ENCODE results near the gene OGFOD3. TPM values are rescaled to one million over a fixed set of nuclear protein-coding genes. Genes with fewer than 3 reads are reported as not detected.

The OGFOD3 gene
- total RNA-seq, 1 donor from 2014 or later: 15.7 TPM

GRCh38 chr17:82386881-82387704 lies 31.3 kb downstream of the OGFOD3 start:
- Mint-ChIP-seq H3K4me3 (ENCODE audit: unreplicated experiment) (no peak overlapping the region), H3K36me3 (ENCODE audit: low read depth, unreplicated experiment) (no peaks in the 10 kb centered on the region), H3K9me3 (ENCODE audit: unreplicated experiment) (no peaks in the 10 kb centered on the region), H3K27me3 (ENCODE audit: unreplicated experiment) (peaks cover 5% of the 10 kb centered on the region), H3K27ac (ENCODE audit: unreplicated experiment) (no peak overlapping the region), H3K4me1 (ENCODE audit: unreplicated experiment) (no peaks in the 10 kb centered on the region)
- no peak for DNase-seq (ENCODE audit: low spot score)
- TF ChIP-seq, protein P1, sequence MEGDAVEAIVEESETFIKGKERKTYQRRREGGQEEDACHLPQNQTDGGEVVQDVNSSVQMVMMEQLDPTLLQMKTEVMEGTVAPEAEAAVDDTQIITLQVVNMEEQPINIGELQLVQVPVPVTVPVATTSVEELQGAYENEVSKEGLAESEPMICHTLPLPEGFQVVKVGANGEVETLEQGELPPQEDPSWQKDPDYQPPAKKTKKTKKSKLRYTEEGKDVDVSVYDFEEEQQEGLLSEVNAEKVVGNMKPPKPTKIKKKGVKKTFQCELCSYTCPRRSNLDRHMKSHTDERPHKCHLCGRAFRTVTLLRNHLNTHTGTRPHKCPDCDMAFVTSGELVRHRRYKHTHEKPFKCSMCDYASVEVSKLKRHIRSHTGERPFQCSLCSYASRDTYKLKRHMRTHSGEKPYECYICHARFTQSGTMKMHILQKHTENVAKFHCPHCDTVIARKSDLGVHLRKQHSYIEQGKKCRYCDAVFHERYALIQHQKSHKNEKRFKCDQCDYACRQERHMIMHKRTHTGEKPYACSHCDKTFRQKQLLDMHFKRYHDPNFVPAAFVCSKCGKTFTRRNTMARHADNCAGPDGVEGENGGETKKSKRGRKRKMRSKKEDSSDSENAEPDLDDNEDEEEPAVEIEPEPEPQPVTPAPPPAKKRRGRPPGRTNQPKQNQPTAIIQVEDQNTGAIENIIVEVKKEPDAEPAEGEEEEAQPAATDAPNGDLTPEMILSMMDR (IDR thresholded peaks at IDR 0.05; ENCODE audit: unreplicated experiment): no peak

GRCh38 chr17:82386255-82386831 lies 32.0 kb downstream of the OGFOD3 start:
- no peak for DNase-seq (ENCODE audit: low spot score)
- Mint-ChIP-seq H3K4me1 (ENCODE audit: unreplicated experiment) (no peaks in the 10 kb centered on the region), H3K4me3 (ENCODE audit: unreplicated experiment) (no peak overlapping the region), H3K9me3 (ENCODE audit: unreplicated experiment) (no peaks in the 10 kb centered on the region), H3K36me3 (ENCODE audit: low read depth, unreplicated experiment) (no peaks in the 10 kb centered on the region), H3K27ac (ENCODE audit: unreplicated experiment) (no peak overlapping the region), H3K27me3 (ENCODE audit: unreplicated experiment) (peaks cover 5% of the 10 kb centered on the region)
- TF ChIP-seq, protein P1 (IDR thresholded peaks at IDR 0.05; ENCODE audit: unreplicated experiment): no peak

GRCh38 chr17:82385559-82386254 lies 32.7 kb downstream of the OGFOD3 start:
- Mint-ChIP-seq H3K9me3 (ENCODE audit: unreplicated experiment) (no peaks in the 10 kb centered on the region), H3K27ac (ENCODE audit: unreplicated experiment) (no peak overlapping the region), H3K36me3 (ENCODE audit: low read depth, unreplicated experiment) (no peaks in the 10 kb centered on the region), H3K27me3 (ENCODE audit: unreplicated experiment) (peaks cover 5% of the 10 kb centered on the region), H3K4me3 (ENCODE audit: unreplicated experiment) (no peak overlapping the region), H3K4me1 (ENCODE audit: unreplicated experiment) (no peaks in the 10 kb centered on the region)
- no peak for DNase-seq (ENCODE audit: low spot score)
- TF ChIP-seq, protein P1 (IDR thresholded peaks at IDR 0.05; ENCODE audit: unreplicated experiment): no peak

GRCh38 chr17:82384730-82385481 lies 33.5 kb downstream of the OGFOD3 start:
- Mint-ChIP-seq H3K27me3 (ENCODE audit: unreplicated experiment) (peaks cover 4% of the 10 kb centered on the region), H3K36me3 (ENCODE audit: low read depth, unreplicated experiment) (no peaks in the 10 kb centered on the region), H3K27ac (ENCODE audit: unreplicated experiment) (no peak overlapping the region), H3K4me1 (ENCODE audit: unreplicated experiment) (no peaks in the 10 kb centered on the region), H3K4me3 (ENCODE audit: unreplicated experiment) (no peak overlapping the region), H3K9me3 (ENCODE audit: unreplicated experiment) (no peaks in the 10 kb centered on the region)
- no peak for DNase-seq (ENCODE audit: low spot score)
- TF ChIP-seq, protein P1 (IDR thresholded peaks at IDR 0.05; ENCODE audit: unreplicated experiment): no peak

Data from endothelial cell (in vitro differentiated cells).